Fibroblast of skin of back (primary cell): ENCODE data around the gene AMOTL2.

Experiments
- DNase-seq: peaks from one replicate; pipeline ENCODE4 v3.0.0-alpha.2; 2013

AMOTL2 gene

GRCh38 chr3:134313847-134314587 is 60.2 kb downstream of the AMOTL2 start:
- no peak for DNase-seq

DNA sequence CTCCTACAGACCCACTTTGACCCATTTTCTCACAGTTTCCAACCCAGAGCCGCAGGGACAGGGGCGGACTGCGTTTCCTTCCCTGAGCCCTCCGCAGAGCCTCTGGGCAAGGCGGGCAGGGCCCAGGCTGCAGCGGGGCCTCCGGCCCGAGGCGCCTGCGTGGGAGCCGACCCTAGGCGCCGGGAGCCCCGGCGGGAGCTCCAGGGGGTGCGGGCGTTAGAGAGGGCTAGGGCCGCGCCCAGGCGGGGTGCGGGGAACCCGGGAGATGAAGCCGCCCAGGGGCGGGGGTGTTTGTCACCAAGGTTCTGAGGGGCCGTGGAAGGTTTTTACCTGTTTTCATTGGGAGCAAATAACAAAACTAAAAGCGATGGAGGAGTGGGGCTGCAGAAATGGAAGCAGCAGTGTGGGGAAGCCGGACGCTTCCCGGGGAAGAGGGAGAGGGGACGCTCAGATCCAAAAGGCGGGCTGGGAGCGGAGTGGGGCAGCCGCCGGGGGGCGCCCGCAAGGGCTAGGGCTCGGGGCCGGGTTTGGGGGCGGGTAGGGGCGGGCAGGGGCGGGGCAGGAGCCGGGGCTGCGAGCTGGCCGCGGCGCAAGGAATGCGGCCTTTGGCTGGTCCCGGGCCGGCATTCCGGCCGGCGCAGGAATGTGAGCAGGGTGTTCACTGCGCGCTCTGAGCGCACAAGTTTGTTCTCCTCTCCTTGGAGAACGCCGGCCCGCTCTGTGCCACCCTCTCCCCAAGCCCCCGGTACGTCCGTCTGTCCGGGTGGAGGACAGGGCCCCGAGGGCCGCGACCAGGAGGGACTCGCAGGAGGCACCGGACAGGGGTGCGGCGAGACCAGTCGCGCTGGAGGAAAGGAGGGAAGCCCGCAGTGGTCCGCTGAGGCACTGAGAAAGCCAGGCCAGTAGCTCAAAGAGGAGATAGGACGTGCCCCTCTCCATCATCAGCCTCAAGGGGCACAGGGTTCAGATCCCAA is 61.1 kb downstream of the AMOTL2 start:
- DNase-seq, result peak; percentile 87

DNA sequence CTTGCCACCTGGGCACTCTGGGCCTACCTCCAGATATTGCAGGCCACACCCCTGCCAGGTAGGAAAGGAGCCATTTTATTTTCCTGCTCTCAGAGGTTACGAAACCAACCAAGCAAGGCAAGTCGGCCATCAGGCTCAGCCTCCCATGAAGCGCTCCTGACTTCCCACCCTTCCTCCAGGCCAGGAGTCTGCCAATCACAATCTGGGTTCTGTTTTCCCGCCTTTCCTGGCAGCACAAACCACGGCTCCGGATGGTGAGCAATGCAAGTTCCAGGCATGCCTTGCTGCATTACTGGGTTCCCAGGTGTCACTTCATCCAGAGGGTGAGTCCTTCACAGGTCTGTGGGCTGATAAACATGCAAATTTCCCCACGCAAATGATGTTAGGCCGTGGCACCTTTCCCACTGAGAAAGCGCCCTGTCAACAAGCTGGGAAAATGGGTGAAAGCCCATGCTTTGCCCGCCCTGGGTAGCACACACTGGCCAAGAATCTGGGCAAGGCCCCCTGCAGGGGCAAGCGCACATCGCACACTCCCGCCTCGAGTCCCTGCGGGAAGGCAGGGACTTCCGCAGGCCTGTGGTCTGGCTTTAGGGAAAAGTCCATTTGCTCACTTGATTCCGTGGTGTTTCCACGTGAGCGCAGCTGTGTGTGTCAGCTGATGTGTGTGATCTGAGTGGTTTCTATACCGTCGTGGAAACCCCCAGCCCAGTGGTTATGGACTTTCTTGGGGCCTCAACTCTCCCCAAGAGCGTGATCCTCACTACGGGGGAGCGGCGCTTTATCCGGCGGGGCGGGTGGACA is 62.0 kb downstream of the AMOTL2 start:
- DNase-seq, result no peak

DNA sequence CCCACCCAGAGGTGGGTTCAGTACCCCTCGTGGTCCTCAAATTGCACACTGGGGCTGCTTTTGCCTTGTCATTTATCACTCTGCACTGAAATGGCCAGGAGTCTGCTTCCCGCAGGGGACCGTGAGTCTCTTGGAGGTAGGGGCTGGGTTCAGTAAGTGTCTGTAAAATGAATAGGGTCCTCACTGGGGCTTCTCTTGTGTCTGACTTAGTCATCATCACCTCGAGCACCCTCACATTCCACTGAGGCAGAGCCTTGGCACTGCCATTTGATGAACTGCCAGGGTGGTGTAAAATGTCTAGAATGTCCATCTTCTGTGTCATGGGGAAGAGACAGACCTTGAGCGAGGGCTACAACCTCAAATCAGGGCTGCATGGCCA is 62.6 kb downstream of the AMOTL2 start:
- DNase-seq, result no peak

GRCh38 chr3:134311265-134311664 is 63.0 kb downstream of the AMOTL2 start:
- DNase-seq, result peak; percentile 92

DNA sequence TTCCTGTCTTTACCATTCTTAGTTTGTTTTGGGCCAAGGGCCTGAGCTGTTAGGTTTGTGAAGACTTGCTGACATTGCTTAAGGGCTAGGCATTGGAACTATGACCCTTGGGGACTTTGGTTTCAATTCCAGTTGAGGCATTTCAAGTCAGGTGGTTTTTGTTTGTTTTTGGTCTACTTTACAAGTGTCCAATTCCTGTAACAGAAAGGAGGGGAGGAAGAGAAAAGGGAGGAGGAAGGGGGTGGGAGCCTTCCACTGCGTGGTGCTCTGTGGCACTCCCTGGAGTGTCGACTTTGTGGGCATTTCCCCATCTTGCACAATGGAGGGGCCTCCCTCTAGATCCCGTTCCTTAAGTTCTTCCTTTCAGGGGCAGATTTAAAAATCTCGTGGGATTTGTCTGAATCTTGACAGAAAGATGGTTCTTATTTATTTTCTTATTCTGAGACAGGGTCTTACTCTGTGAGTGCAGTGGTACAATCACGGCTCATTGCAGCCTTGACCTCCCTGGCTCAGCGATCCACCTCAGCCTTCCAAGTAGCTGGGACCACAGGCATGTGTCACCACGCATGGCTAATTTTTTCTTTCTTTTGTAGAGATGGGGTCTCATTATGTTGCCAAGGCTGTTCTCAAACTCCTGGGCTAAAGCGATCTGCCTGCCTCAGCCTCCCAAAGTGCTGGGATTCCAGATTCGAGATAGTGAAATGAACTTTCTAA is 64.1 kb downstream of the AMOTL2 start:
- DNase-seq, result peak; percentile 51

GRCh38 chr3:134308350-134308891 is 65.8 kb downstream of the AMOTL2 start:
- peak; percentile 90 for DNase-seq

GRCh38 chr3:134307425-134307824 is 66.8 kb downstream of the AMOTL2 start:
- no peak for DNase-seq

DNA sequence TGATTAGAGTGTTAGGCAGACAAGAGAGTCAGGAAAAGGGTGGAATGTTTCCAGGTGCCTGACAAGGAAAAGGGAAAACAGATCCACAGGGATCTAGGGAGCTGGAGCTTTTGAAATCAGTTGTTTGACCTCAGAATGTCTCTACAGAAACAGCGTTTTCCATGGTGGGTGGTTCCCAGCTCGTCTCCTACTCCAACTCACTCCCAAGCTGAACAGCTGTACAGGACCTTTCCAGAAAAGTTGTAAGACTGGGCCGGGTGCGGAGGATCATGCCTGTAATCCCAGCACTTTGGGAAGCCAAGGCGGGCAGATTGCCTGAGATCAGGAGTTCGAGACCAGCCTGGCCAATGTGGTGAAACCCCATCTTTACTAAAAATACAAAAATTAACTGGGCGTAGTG is 67.9 kb downstream of the AMOTL2 start:
- DNase-seq, result no peak
